Gastrocnemius medialis (tissue), 4 donors: ENCODE results near the gene MCRIP2. TPM values are rescaled to one million over a fixed set of nuclear protein-coding genes. Genes with fewer than 3 reads are reported as not detected.
"Not testable (repeated sequence)": the region's sequence is repeated elsewhere in the genome, so short reads cannot be mapped to it uniquely, and the experiment has no call there.

Experiments
- ATAC-seq, 2 donors: fragments of 150-250 bp; one replicate each; pipeline ENCODE4 v1.9.1; 2016
- DNase-seq, 2 donors: peaks; one replicate each; pipeline ENCODE4 v3.0.0-alpha.2; 2019
- H3K27ac ChIP-seq, 4 donors: fragments of 200-600 bp; sonication (generic); 1 replicate in 1 of 4; 2 replicates in 3 of 4; pipeline ENCODE4 v1.5.1; 2016 to 2018; ENCODE audit warnings: mild to moderate bottlenecking in 2 of 4, moderate library complexity in 1 of 4
- H3K27me3 ChIP-seq, 3 donors: fragments of 200-600 bp; sonication (generic) in 2 of 3; 1 replicate in 1 of 3; 2 replicates in 2 of 3; pipeline versions ENCODE4 v1.5.1 to v1.6.0; 2016 to 2019; ENCODE audit warnings: mild to moderate bottlenecking in 1 of 3, moderate library complexity in 1 of 3
- H3K36me3 ChIP-seq, 2 donors: fragments of 200-600 bp; sonication (generic) in 1 of 2; one replicate each; pipeline ENCODE4 v1.5.1; 2017 to 2018
- H3K4me1 ChIP-seq, 2 donors: fragments of 200-600 bp; sonication (generic) in 1 of 2; one replicate each; pipeline ENCODE4 v1.5.1; 2016 to 2017; ENCODE audit warnings: mild to moderate bottlenecking in 2 of 2
- H3K4me3 ChIP-seq, 4 donors: fragments of 200-600 bp; sonication (generic) in 3 of 4; 1 replicate in 1 of 4; 2 replicates in 3 of 4; pipeline ENCODE4 v1.5.1; 2016 to 2019; ENCODE audit warnings: mild to moderate bottlenecking in 2 of 4
- H3K9me3 ChIP-seq, 3 donors: fragments of 200-600 bp; sonication (generic) in 2 of 3; 1 replicate in 1 of 3; 2 replicates in 2 of 3; pipeline ENCODE4 v1.5.1; 2016 to 2019
- POLR2A ChIP-seq, 2 donors: fragments of 450-650 bp; IDR thresholded peaks; one replicate each; pipeline ENCODE4 v1.6.1; 2017; ENCODE audit warnings: antibody characterized with exemption in 2 of 2, mild to moderate bottlenecking in 2 of 2, moderate library complexity in 2 of 2
- in situ Hi-C, 4 donors: fragments of 200-750 bp; cut with MboI; loops; one replicate each; pipeline versions ENCODE4 v1.15.0 to v1.8.0; 2017; ENCODE audit warnings: low sequenced_read_pairs in 4 of 4
- intact Hi-C: fragments of 100-400 bp; cut with DNase I; formaldehyde crosslinking; loops from one replicate; pipeline ENCODE4 v1.15.1; 2023; ENCODE audit warnings: low total_unique reads
- total RNA-seq, 4 donors: library from RNA; depleted of rRNA; stranded (reverse); fragments of >200 nt; gene quantifications; one replicate each; pipeline versions ENCODE4 v1.1.0 to v1.2.3, GENCODE V29; 2016
- TF ChIP-seq, protein P1 (sequence below), 5 experiments: fragments of 450-650 bp in 3 of 5; fragments of 200-600 bp in 2 of 5; sonication (generic) in 2 of 5; IDR thresholded peaks in 4 of 5; conservative IDR thresholded peaks in 1 of 5; 1 replicate in 4 of 5; 2 replicates in 1 of 5; pipeline ENCODE4 v1.5.1; 2016 to 2019; ENCODE audit warnings: antibody characterized with exemption in 5 of 5, mild to moderate bottlenecking in 3 of 5, moderate library complexity in 3 of 5

The MCRIP2 gene
- total RNA-seq, 4 donors from 2014 or later, result 59.6 to 155 (median 114) TPM

DNA sequence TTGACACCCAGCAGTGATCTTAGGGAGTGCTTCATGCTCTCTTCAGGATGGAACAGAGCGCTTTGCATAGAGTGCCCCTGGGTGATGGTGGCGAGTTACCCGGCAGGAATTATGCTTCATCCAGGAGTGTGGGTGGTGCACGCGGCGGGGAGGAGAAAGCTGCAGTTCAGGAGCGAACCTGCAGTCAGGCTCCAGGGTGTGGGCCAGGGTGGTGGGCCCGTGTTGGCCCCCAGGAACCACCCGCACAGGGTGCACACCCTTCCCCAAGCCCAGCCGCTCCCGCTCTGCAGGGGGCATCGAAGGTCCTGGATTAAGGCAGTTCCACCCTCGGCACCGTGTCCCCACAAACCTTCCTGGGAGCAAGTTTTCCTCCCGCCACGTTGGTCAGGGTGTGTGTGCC lies 47.8 kb upstream of the MCRIP2 start:
- intact Hi-C loops (no loop called here), in situ Hi-C loops (no loop called here)
- DNase-seq (no peak), ATAC-seq (no peak)
- Histone ChIP-seq H3K9me3 (no peaks in the 10 kb centered on the region), H3K4me3 (no peak overlapping the region), H3K27ac (peak overlapping the region; percentile 87 to 97 (median 95)), H3K27me3 (no peaks in the 10 kb centered on the region), H3K4me1 (peaks cover 49 to 50% of the 10 kb centered on the region in 2 donors), H3K36me3 (no peaks in the 10 kb centered on the region)
- TF ChIP-seq, protein P1, sequence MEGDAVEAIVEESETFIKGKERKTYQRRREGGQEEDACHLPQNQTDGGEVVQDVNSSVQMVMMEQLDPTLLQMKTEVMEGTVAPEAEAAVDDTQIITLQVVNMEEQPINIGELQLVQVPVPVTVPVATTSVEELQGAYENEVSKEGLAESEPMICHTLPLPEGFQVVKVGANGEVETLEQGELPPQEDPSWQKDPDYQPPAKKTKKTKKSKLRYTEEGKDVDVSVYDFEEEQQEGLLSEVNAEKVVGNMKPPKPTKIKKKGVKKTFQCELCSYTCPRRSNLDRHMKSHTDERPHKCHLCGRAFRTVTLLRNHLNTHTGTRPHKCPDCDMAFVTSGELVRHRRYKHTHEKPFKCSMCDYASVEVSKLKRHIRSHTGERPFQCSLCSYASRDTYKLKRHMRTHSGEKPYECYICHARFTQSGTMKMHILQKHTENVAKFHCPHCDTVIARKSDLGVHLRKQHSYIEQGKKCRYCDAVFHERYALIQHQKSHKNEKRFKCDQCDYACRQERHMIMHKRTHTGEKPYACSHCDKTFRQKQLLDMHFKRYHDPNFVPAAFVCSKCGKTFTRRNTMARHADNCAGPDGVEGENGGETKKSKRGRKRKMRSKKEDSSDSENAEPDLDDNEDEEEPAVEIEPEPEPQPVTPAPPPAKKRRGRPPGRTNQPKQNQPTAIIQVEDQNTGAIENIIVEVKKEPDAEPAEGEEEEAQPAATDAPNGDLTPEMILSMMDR (IDR thresholded peaks at IDR 0.05 in 4 of 5, conservative IDR thresholded peaks at IDR 0.05 in 1 of 5), result no peak
- TF ChIP-seq POLR2A (IDR thresholded peaks at IDR 0.05), result no peak

- no peak for ATAC-seq
- no peak for DNase-seq
- Histone ChIP-seq H3K27me3 (no peaks in the 10 kb centered on the region), H3K36me3 (no peaks in the 10 kb centered on the region), H3K9me3 (no peaks in the 10 kb centered on the region), H3K4me3 (no peak overlapping the region), H3K27ac (peak overlapping the region; percentile 87 to 97 (median 95)), H3K4me1 (peaks cover 49 to 50% of the 10 kb centered on the region in 2 donors)
- intact Hi-C loops (no loop called here), in situ Hi-C loops (no loop called here)
- TF ChIP-seq, protein P1 (IDR thresholded peaks at IDR 0.05 in 4 of 5, conservative IDR thresholded peaks at IDR 0.05 in 1 of 5), result no peak
- TF ChIP-seq POLR2A (IDR thresholded peaks at IDR 0.05), result no peak
Observed at GRCh38 chr16:595094-595528, 46.5 kb upstream of the MCRIP2 start.

- peak in 1 of 2 donors; percentile 52 for DNase-seq
- Histone ChIP-seq H3K27ac (peak overlapping the region; percentile 87 to 97 (median 95)), H3K4me3 (no peak overlapping the region), H3K27me3 (no peaks in the 10 kb centered on the region), H3K9me3 (no peaks in the 10 kb centered on the region), H3K36me3 (no peaks in the 10 kb centered on the region), H3K4me1 (peaks cover 44 to 49% of the 10 kb centered on the region in 2 donors)
- intact Hi-C loops (no loop called here), in situ Hi-C loops (no loop called here)
- TF ChIP-seq POLR2A (IDR thresholded peaks at IDR 0.05), result no peak
- TF ChIP-seq, protein P1 (IDR thresholded peaks at IDR 0.05 in 4 of 5, conservative IDR thresholded peaks at IDR 0.05 in 1 of 5), result no peak
- ATAC-seq, result no peak
Observed at GRCh38 chr16:595942-596735, 45.5 kb upstream of the MCRIP2 start.

DNA sequence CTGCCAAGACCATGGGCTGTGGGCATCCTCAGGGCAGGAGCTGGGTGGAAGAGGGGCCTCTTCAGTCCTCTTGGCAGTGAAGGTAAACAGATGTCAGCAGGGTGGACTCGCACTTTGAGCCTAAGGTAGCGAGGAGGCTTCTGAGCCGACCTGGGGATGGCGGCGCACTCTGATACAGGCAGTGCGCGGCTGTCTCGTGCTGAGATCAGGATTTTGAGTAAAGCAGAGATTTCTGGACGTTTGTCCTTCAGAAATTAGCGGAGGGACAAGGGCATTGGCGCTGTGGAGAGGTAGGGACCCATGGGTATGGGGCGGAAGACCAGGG lies 44.9 kb upstream of the MCRIP2 start:
- DNase-seq, result no peak
- Histone ChIP-seq H3K27ac (peak overlapping the region in 2 of 4 donors; percentile 97), H3K4me3 (no peak overlapping the region), H3K4me1 (peaks cover 38 to 44% of the 10 kb centered on the region in 2 donors), H3K27me3 (no peaks in the 10 kb centered on the region), H3K36me3 (no peaks in the 10 kb centered on the region), H3K9me3 (no peaks in the 10 kb centered on the region)
- no peak for ATAC-seq
- TF ChIP-seq, protein P1 (IDR thresholded peaks at IDR 0.05 in 4 of 5, conservative IDR thresholded peaks at IDR 0.05 in 1 of 5), result no peak
- no peak for TF ChIP-seq POLR2A (IDR thresholded peaks at IDR 0.05)
- intact Hi-C loops (no loop called here), in situ Hi-C loops (no loop called here)

- ATAC-seq, H3K27ac ChIP-seq, in situ Hi-C loops, intact Hi-C loops, H3K36me3 ChIP-seq, DNase-seq, H3K4me3 ChIP-seq, H3K27me3 ChIP-seq, H3K9me3 ChIP-seq: not testable (repeated sequence)
- H3K4me1 ChIP-seq, result peaks cover 30 to 35% of the 10 kb centered on the region in 2 donors
Observed at GRCh38 chr16:597655-598054, 44.0 kb upstream of the MCRIP2 start.
